Fibroblast of skin of abdomen (primary cell): ENCODE data around the gene SACS.
"Not testable (repeated sequence)": the region's sequence is repeated elsewhere in the genome, so short reads cannot be mapped to it uniquely, and the experiment has no call there.

ENCODE experiments used
- DNase-seq: peaks from one replicate; pipeline ENCODE4 v3.0.0-alpha.2; 2013

Gene SACS

GRCh38 chr13:23453132-23453531 is 19.6 kb upstream of the SACS start:
- DNase-seq = no peak

GRCh38 chr13:23450340-23451046 is 17.0 kb upstream of the SACS start:
- no peak for DNase-seq

GRCh38 chr13:23449398-23450162 is 16.1 kb upstream of the SACS start:
- no peak for DNase-seq

- DNase-seq = peak; percentile 64
Observed at GRCh38 chr13:23447927-23448326, 14.4 kb upstream of the SACS start.

GRCh38 chr13:23445794-23446193 is 12.3 kb upstream of the SACS start:
- DNase-seq = no peak

- DNase-seq = no peak
Observed at GRCh38 chr13:23443878-23444277, 10.4 kb upstream of the SACS start.

GRCh38 chr13:23443110-23443509 is 9.6 kb upstream of the SACS start:
- no peak for DNase-seq

GRCh38 chr13:23440821-23441618 is 7.5 kb upstream of the SACS start:
- DNase-seq = no peak

GRCh38 chr13:23440324-23440723 is 6.8 kb upstream of the SACS start:
- not testable (repeated sequence) for DNase-seq

- DNase-seq = no peak
Observed at GRCh38 chr13:23437916-23438315, 4.4 kb upstream of the SACS start.

- no peak for DNase-seq
Observed at GRCh38 chr13:23436680-23437079, 3.2 kb upstream of the SACS start.

- no peak for DNase-seq
Observed at GRCh38 chr13:23434491-23434890, 989 bp upstream of the SACS start.

GRCh38 chr13:23432626-23433025 is 876 bp downstream of the SACS start:
- no peak for DNase-seq

GRCh38 chr13:23430664-23431063 is 2.8 kb downstream of the SACS start:
- DNase-seq = no peak

GRCh38 chr13:23427881-23428528 is 5.5 kb downstream of the SACS start:
- peak; percentile 40 for DNase-seq

GRCh38 chr13:23427342-23427843 is 6.1 kb downstream of the SACS start:
- DNase-seq = peak; percentile 89

- no peak for DNase-seq
Observed at GRCh38 chr13:23421596-23421995, 11.9 kb downstream of the SACS start.

GRCh38 chr13:23418776-23419683 is 14.5 kb downstream of the SACS start:
- DNase-seq = no peak

- DNase-seq = no peak
Observed at GRCh38 chr13:23414682-23415081, 18.8 kb downstream of the SACS start.

- no peak for DNase-seq
Observed at GRCh38 chr13:23411706-23412105, 21.8 kb downstream of the SACS start.

- no peak for DNase-seq
Observed at GRCh38 chr13:23411220-23411619, 22.3 kb downstream of the SACS start.

- DNase-seq = no peak
Observed at GRCh38 chr13:23408026-23408425, 25.5 kb downstream of the SACS start.
